Tibial nerve (tissue), 4 donors: ENCODE data around the gene GOLM1. TPM values are rescaled to one million over a fixed set of nuclear protein-coding genes. Genes with fewer than 3 reads are reported as not detected.

Experiments used
- DNase-seq, 2 donors: peaks; one replicate each; pipeline ENCODE4 v3.0.0-alpha.2; 2019; ENCODE audit warnings: low spot score in 2 of 2
- H3K27ac ChIP-seq, 4 donors: fragments of 200-600 bp; sonication (generic) in 3 of 4; one replicate each; pipeline ENCODE4 v1.5.1; 2017 to 2019; ENCODE audit warnings: mild to moderate bottlenecking in 1 of 4
- H3K27me3 ChIP-seq, 2 donors: fragments of 200-600 bp; sonication (generic) in 1 of 2; one replicate each; pipeline versions ENCODE4 v1.5.1 to v1.6.0; 2017 to 2019
- H3K36me3 ChIP-seq, 3 donors: fragments of 200-600 bp; sonication (generic); one replicate each; pipeline ENCODE4 v1.5.1; 2018 to 2019
- H3K4me1 ChIP-seq, 4 donors: fragments of 200-600 bp; sonication (generic) in 3 of 4; one replicate each; pipeline ENCODE4 v1.5.1; 2017 to 2019
- H3K4me3 ChIP-seq, 4 donors: fragments of 200-600 bp; sonication (generic) in 3 of 4; one replicate each; pipeline ENCODE4 v1.5.1; 2017 to 2019; ENCODE audit warnings: mild to moderate bottlenecking in 1 of 4, moderate library complexity in 1 of 4
- H3K9me3 ChIP-seq, 4 donors: fragments of 200-600 bp; sonication (generic) in 3 of 4; one replicate each; pipeline ENCODE4 v1.5.1; 2017 to 2019
- CTCF ChIP-seq, 5 experiments: fragments of 200-600 bp in 3 of 5; fragments of 450-650 bp in 2 of 5; sonication (generic) in 3 of 5; IDR thresholded peaks; one replicate each; pipeline ENCODE4 v1.5.1; 2016 to 2019; ENCODE audit warnings: antibody characterized with exemption in 5 of 5, mild to moderate bottlenecking in 3 of 5, moderate library complexity in 2 of 5
- EP300 ChIP-seq, 2 donors: sonication (generic); formaldehyde crosslinking; IDR thresholded peaks; one replicate each; pipeline ENCODE4 v1.6.1; 2017; ENCODE audit warnings: antibody characterized with exemption in 2 of 2, mild to moderate bottlenecking in 1 of 2
- POLR2A ChIP-seq, 2 donors: fragments of 450-650 bp; IDR thresholded peaks; one replicate each; pipeline ENCODE4 v1.6.1; 2017; ENCODE audit warnings: antibody characterized with exemption in 2 of 2, mild to moderate bottlenecking in 2 of 2, moderate library complexity in 2 of 2
- WGBS, 2 donors: methylation state at CpG; one replicate each; pipeline ENCODE4 v1.1.5; 2018; 5-methylcytosine and 5-hydroxymethylcytosine counted together
- total RNA-seq, 4 donors: library from RNA; depleted of rRNA; stranded (reverse); fragments of >200 nt; gene quantifications; one replicate each; pipeline ENCODE4 v1.1.0, GENCODE V29; 2016

Gene GOLM1
- total RNA-seq, 4 donors from 2014 or later = 9.8 to 15.7 (median 12.7) TPM

GRCh38 chr9:86022687-86023266, 76.6 kb downstream of the GOLM1 start:
- no peak for DNase-seq
- 43 to 45% methylated on average over 3 of the region's 3 CpGs for WGBS, 2 donors
- Histone ChIP-seq H3K36me3 (peaks cover 0 to 77% (median 5%) of the 10 kb centered on the region in 3 donors), H3K4me1 (peaks cover 0 to 15% (median 0%) of the 10 kb centered on the region in 4 donors), H3K27me3 (no peaks in the 10 kb centered on the region), H3K4me3 (no peak overlapping the region), H3K9me3 (no peaks in the 10 kb centered on the region), H3K27ac (peak overlapping the region in 1 of 4 donors; percentile 13)
- TF ChIP-seq POLR2A (IDR thresholded peaks at IDR 0.05) (no peak), EP300 (IDR thresholded peaks at IDR 0.05) (no peak), CTCF (IDR thresholded peaks at IDR 0.05) (no peak)

DNA sequence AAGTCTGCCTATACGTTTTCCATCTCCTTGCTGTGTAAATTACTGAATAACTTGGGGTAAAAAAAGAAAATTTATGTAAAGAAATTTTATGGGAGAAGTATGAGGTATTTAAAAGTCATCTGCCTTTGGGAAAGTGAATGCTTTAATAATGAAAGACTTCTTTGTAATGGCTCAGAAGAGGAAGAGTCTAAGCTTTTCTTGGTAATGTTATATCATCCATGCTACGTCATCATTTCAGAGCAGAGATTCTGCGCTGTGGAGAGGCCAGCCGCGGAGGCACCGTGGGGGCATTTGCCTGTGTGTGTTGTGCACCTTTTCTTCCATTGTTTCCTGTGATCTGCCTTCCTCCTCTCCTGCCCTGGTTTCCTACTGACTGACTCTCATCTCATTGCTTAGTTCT, 78.2 kb downstream of the GOLM1 start:
- no peak for DNase-seq
- peaks cover 0 to 77% (median 5%) of the 10 kb centered on the region in 3 donors for H3K36me3 ChIP-seq
- H3K4me1 ChIP-seq = peaks cover 0 to 15% (median 0%) of the 10 kb centered on the region in 4 donors
- H3K27me3 ChIP-seq = no peaks in the 10 kb centered on the region
- no peak overlapping the region for H3K27ac ChIP-seq
- 57 to 61% methylated on average over 6 of the region's 6 CpGs for WGBS, 2 donors
- H3K4me3 ChIP-seq = no peak overlapping the region
- H3K9me3 ChIP-seq = no peaks in the 10 kb centered on the region
- no peak for TF ChIP-seq CTCF (IDR thresholded peaks at IDR 0.05)
- TF ChIP-seq EP300 (IDR thresholded peaks at IDR 0.05) = no peak
- TF ChIP-seq POLR2A (IDR thresholded peaks at IDR 0.05) = no peak

- H3K27me3 ChIP-seq = no peaks in the 10 kb centered on the region
- no peak for DNase-seq
- H3K4me1 ChIP-seq = peaks cover 0 to 15% (median 0%) of the 10 kb centered on the region in 4 donors
- TF ChIP-seq POLR2A (IDR thresholded peaks at IDR 0.05) = no peak
- no peak for TF ChIP-seq EP300 (IDR thresholded peaks at IDR 0.05)
- TF ChIP-seq CTCF (IDR thresholded peaks at IDR 0.05) = no peak
- H3K36me3 ChIP-seq = peaks cover 0 to 73% (median 5%) of the 10 kb centered on the region in 3 donors
- no peak overlapping the region for H3K27ac ChIP-seq
- WGBS, 2 donors = 97 to 100% methylated on average over 1 of the region's 1 CpG
- H3K4me3 ChIP-seq = no peak overlapping the region
- no peaks in the 10 kb centered on the region for H3K9me3 ChIP-seq
Measured at GRCh38 chr9:86020731-86021130, 78.6 kb downstream of the GOLM1 start.

GRCh38 chr9:86009133-86009532, 90.2 kb downstream of the GOLM1 start:
- H3K27me3 ChIP-seq = no peaks in the 10 kb centered on the region
- no peak for TF ChIP-seq POLR2A (IDR thresholded peaks at IDR 0.05)
- no peak for TF ChIP-seq CTCF (IDR thresholded peaks at IDR 0.05)
- TF ChIP-seq EP300 (IDR thresholded peaks at IDR 0.05) = no peak
- H3K36me3 ChIP-seq = peaks cover 0 to 90% (median 7%) of the 10 kb centered on the region in 3 donors
- peaks cover 0 to 14% (median 0%) of the 10 kb centered on the region in 4 donors for H3K9me3 ChIP-seq
- no peak for DNase-seq
- 85 to 88% methylated on average over 2 of the region's 2 CpGs for WGBS, 2 donors
- H3K4me1 ChIP-seq = no peaks in the 10 kb centered on the region
- no peak overlapping the region for H3K27ac ChIP-seq
- H3K4me3 ChIP-seq = no peak overlapping the region

DNA sequence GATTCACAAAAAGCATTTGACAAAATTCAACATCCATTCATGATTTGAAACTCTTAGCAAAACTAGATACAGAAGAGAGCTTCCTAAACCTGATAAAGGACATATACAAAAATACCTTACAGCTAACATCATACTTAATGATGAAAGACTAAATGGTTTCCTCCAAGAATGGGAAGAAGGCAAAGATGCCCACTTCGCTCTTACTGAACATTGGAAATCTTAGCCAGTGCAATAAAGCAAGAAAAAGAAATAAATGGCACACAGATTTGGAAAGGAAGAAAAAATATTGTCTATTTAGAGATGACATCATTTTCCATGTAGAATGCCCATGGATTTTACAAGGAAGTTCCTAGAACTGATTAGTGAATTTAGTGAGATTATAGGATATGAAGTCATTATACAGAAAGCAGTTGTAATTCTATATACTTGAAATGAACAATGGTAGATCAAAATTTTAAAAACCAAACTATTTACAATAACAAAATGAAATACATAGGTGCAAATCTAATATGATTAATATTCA, 94.0 kb downstream of the GOLM1 start:
- Histone ChIP-seq H3K36me3 (peaks cover 0 to 81% (median 9%) of the 10 kb centered on the region in 3 donors), H3K4me3 (no peak overlapping the region), H3K27ac (no peak overlapping the region), H3K9me3 (peaks cover 0 to 14% (median 0%) of the 10 kb centered on the region in 4 donors), H3K4me1 (no peaks in the 10 kb centered on the region), H3K27me3 (no peaks in the 10 kb centered on the region)
- DNase-seq = no peak
- 96 to 100% methylated on average over 1 of the region's 1 CpG for WGBS, 2 donors
- TF ChIP-seq CTCF (IDR thresholded peaks at IDR 0.05) (no peak), EP300 (IDR thresholded peaks at IDR 0.05) (no peak), POLR2A (IDR thresholded peaks at IDR 0.05) (no peak)
